GM12801 (cell line): ENCODE data around the gene SBF2.

ENCODE experiments used
- TF ChIP-seq, protein P1 (sequence below): IDR thresholded peaks from one replicate; pipeline ENCODE4 v1.5.1; 2011; ENCODE audit warnings: control low read depth; ENCODE audit not compliant: insufficient read length; ENCODE audit errors: extremely low read depth

SBF2 gene

DNA sequence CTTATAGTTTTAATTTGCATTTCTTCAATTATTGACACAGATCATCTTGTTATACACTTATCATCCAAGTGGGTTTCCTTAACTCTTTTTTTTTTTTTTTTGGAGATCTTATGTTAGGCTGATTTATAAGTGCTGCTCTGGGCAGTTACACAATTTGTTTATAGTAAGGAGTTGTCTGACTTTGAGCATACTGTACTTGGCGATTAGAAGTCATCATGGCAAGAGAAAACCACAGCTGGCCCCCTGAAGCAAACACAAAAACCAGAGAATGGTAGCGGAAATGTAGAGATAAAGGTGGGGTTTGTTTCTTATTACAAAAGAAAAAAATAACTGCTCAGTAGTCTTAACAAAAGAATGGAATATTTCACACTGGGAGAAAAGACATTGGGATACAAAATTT, 337.5 kb downstream of the SBF2 start:
- TF ChIP-seq, protein P1, sequence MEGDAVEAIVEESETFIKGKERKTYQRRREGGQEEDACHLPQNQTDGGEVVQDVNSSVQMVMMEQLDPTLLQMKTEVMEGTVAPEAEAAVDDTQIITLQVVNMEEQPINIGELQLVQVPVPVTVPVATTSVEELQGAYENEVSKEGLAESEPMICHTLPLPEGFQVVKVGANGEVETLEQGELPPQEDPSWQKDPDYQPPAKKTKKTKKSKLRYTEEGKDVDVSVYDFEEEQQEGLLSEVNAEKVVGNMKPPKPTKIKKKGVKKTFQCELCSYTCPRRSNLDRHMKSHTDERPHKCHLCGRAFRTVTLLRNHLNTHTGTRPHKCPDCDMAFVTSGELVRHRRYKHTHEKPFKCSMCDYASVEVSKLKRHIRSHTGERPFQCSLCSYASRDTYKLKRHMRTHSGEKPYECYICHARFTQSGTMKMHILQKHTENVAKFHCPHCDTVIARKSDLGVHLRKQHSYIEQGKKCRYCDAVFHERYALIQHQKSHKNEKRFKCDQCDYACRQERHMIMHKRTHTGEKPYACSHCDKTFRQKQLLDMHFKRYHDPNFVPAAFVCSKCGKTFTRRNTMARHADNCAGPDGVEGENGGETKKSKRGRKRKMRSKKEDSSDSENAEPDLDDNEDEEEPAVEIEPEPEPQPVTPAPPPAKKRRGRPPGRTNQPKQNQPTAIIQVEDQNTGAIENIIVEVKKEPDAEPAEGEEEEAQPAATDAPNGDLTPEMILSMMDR: no peak

DNA sequence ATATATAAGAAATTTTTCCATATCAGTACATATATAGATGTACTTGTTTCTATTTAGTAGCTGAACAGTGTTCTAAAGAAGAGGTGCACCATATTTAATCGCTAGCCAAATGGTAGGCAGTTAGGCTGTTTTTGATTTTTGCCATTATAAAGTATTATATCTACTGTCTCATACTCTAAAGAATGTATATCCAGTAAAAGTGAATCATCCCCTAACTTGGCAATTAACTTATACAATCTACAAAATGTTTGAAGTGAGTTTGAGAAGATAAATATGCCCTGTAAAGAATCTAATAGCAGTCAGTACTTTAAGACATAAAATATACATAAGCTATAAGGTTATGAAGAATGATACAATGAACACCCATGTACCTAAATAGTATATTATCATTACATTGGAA, 338.6 kb downstream of the SBF2 start:
- TF ChIP-seq, protein P1: no peak

GRCh38 chr11:9953994-9954626, 339.9 kb downstream of the SBF2 start:
- TF ChIP-seq, protein P1: no peak

DNA sequence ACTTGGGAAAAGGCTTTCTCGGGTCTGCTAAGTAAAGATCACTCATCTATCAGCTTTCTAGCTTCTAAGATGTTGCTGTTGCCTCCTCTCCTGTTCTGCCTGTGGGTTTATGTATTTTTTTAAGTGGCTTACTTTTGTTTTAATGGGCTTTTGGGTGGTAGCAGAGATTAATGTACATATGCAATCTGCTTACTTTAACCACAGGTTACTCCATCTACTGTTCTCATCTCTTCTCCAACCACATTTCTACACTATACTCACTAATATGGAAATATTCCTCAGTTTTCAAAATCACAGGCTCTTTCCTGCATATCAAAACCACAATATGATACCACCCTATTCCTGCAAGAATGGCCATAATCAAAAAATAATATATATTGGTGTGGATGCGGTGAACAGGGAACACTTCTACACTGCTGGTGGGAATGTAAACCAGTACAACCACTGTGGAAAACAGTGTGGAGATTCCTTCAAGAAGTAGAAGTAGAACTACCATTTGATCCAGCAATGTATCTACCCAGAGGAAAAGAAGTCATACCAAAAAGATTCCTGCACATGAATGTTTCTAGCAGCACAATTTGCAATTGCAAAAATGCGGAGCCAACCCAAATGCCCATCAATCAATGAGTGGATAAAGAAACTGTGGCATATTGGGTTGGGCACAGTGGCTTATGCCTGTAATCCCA, 341.4 kb downstream of the SBF2 start:
- TF ChIP-seq, protein P1: no peak

DNA sequence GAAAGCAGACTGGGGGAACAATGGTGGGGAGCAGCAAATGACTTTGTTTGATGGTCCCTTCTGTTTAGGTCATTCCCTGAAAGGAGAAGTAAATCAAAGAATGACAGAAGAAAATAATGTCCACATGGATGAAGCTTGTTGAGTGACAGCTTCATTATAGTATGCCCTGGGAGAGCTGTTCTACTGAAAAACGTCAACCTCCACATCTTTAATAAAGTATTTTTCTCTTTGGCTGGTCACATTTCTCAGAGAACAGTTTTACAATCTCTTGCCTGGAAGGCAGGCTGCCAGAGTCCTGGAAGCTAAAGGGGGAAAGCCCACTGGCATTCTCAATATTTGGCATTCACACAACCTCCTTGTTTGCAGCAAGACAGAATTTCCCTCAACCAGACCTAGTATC, 342.2 kb downstream of the SBF2 start:
- TF ChIP-seq, protein P1: no peak

- TF ChIP-seq, protein P1: no peak
These were observed 343.6 kb downstream of the SBF2 start for GRCh38 chr11:9950462-9950861.

DNA sequence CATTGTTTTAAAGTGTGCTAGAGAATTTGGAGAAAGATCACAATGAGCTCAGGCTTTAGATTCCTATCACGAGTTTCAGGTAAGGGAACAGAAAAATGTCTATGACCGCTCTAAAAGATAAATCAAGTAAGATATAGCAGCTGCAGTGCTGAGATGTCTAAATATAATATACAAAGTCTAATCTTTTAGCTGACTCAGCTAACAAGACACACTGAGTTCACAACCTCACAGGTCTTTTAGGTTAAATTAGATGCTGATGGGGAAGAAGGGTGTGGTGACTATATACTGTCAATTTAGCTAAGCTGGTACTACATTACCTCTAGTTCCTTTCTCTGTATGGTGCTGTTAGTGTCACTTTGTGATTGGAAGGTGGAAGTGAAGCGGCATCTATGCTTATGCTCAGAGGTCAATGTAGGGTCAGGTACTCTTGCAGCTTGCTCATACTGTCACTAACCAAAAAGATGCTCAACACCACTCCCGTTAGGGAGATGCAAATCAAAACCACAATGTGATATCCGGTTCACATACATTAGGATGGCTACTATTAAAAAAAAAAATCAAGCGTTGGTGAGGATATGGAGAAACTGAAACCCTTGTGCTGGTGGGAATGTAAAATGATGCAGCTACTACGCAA, 346.7 kb downstream of the SBF2 start:
- TF ChIP-seq, protein P1: no peak
